ENCODE results near the gene LRRC26.

DNA sequence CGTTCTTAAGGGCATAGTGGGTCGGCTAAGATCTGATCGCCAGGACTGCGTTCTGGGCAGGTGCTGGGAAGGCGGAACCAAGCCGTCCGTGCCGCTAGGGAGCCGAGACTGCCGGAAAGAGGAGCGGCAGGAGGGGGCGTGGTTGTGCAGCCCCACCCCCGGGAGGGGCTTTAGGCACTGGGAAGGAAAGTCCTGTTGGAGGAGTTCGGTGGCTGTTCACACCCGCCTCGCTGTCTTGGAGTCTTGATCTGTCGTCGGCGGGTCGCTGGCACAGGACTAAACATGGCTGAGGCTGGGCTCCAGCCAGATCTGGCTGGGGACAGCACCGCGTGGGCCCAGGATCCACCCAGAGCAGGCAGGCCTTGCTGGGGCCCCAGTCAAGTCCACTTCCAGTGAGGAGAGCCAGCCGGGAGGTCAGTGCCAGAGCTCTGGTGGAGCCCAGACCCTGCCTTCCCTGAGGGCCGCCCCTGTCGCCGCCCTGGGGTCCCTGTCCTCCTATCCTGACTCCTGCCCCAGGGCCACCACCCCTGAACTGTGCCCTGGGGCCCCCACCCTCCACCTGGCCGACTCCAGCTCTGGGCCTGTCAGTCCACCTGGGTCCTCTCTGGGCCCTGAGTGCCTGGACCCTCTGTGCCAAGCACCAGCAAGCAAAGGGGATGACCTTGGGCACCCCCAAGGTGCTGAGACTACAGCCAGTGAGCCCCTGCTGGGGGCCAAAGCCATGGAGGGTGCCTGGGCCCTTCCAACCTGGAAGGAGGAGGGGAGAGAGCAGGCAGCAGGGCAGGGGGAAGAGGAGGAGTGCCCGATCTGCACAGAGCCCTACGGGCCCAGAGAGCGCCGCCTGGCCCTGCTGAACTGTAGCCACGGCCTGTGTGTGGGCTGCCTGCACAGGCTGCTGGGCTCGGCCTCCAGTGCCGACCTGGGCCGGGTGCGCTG is 47.7 kb upstream of the LRRC26 start:
- TF ChIP-seq POLR2A (IDR thresholded peaks at IDR 0.05; ENCODE audit: low read length) (no peak), GATA1 (IDR thresholded peaks at IDR 0.05; ENCODE audit: low read depth, low read length) (no peak)

All from erythroblast (primary cell).